Sciatic nerve (tissue), 1 donor: ENCODE data around the gene GJA5. TPM values are rescaled to one million over a fixed set of nuclear protein-coding genes. Genes with fewer than 3 reads are reported as not detected.

Source experiments
- total RNA-seq: library from RNA; stranded (reverse); fragmentation: NEBNext Ultra II Directional; extraction: Animal tissue kit (Norgen Biotek cat#: 25700); gene quantifications from one replicate; pipeline ENCODE4 v1.2.1, GENCODE V29; 2021
- donor health status: DM: no; HTN: no; CAD: no.

Gene GJA5
- total RNA-seq, 1 donor from 2014 or later: 19.6 TPM

Other genes with a start within 250 kb of the GJA5 start
- 21.1 TPM for gene BCL9, start 219.1 kb downstream of the GJA5 start, total RNA-seq
- 17.6 TPM for gene ACP6, start 90.1 kb downstream of the GJA5 start, total RNA-seq
- not detected for gene GJA8, start 142.2 kb upstream of the GJA5 start, total RNA-seq
- gene GPR89B, start 167.8 kb upstream of the GJA5 start, total RNA-seq: 14.4 TPM